ENCODE data around the gene GH1.
"Not testable (repeated sequence)": the region's sequence is repeated elsewhere in the genome, so short reads cannot be mapped to it uniquely, and the experiment has no call there.

DNA sequence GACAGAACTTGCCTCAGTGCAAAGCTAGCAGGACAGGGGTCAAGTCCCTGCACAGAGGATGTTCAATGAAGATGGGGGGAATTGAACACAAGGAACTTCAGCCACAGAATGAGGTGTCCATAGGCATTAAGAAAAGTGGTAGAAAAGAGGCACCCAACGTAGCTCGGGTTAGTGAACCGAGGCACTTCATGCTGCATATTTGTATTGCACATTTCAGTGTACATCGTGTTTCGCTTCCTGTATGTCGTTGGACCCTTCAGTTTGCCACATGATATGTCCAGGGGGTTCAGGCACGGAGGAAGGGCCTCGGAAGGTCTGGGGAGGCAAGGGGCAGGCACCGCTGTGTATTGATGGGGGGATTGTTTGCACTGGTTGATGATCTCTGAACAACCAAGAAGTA is 40.2 kb downstream of the GH1 start:
- TF ChIP-seq, protein P1, sequence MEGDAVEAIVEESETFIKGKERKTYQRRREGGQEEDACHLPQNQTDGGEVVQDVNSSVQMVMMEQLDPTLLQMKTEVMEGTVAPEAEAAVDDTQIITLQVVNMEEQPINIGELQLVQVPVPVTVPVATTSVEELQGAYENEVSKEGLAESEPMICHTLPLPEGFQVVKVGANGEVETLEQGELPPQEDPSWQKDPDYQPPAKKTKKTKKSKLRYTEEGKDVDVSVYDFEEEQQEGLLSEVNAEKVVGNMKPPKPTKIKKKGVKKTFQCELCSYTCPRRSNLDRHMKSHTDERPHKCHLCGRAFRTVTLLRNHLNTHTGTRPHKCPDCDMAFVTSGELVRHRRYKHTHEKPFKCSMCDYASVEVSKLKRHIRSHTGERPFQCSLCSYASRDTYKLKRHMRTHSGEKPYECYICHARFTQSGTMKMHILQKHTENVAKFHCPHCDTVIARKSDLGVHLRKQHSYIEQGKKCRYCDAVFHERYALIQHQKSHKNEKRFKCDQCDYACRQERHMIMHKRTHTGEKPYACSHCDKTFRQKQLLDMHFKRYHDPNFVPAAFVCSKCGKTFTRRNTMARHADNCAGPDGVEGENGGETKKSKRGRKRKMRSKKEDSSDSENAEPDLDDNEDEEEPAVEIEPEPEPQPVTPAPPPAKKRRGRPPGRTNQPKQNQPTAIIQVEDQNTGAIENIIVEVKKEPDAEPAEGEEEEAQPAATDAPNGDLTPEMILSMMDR (IDR thresholded peaks at IDR 0.05) = not testable (repeated sequence)
- TF ChIP-seq POLR2AphosphoS5 (IDR thresholded peaks at IDR 0.05); EP300 (IDR thresholded peaks at IDR 0.05); POLR2A (IDR thresholded peaks at IDR 0.05; ENCODE audit: low read depth): not testable (repeated sequence)
